ENCODE results near the gene SMURF2.

- no peak for TF ChIP-seq POLR2A (IDR thresholded peaks at IDR 0.05)
- TF ChIP-seq CTCF (IDR thresholded peaks at IDR 0.05), result no peak
- TF ChIP-seq EP300 (IDR thresholded peaks at IDR 0.05), result no peak
Observed at GRCh38 chr17:64686705-64687104, 24.6 kb upstream of the SMURF2 start.
